ENCODE data around the gene USP12. TPM values are rescaled to one million over a fixed set of nuclear protein-coding genes. Genes with fewer than 3 reads are reported as not detected.

USP12 gene
- total RNA-seq, 1 experiment from 2014 or later, result 26.1 TPM

- TF ChIP-seq EMX1 (CRISPR knock-in tag; IDR thresholded peaks at IDR 0.05), result no peak
- no peak for TF ChIP-seq ZNF263 (CRISPR knock-in tag; IDR thresholded peaks at IDR 0.05; ENCODE audit: low read depth)
- TF ChIP-seq ESRRA (CRISPR knock-in tag; IDR thresholded peaks at IDR 0.05; ENCODE audit: borderline replicate concordance), result no peak
Observed at GRCh38 chr13:27079421-27079958, 92.1 kb downstream of the USP12 start (continued).

GRCh38 chr13:27077451-27077850 is 94.2 kb downstream of the USP12 start:
- peaks cover 4% of the 10 kb centered on the region for H3K9me3 Mint-ChIP-seq
- ATAC-seq (no peak), DNase-seq (ENCODE audit: low spot score) (no peak)
- no peak overlapping the region for H3K4me3 Mint-ChIP-seq
- POLR2A ChIA-PET, result no interaction called here
- peaks cover 35% of the 10 kb centered on the region for H3K4me1 Mint-ChIP-seq
- no peak overlapping the region for H3K27ac Mint-ChIP-seq
- TF ChIP-seq PRDM15 (CRISPR knock-in tag; IDR thresholded peaks at IDR 0.05), result no peak
- no peak for TF ChIP-seq JAZF1 (CRISPR knock-in tag; IDR thresholded peaks at IDR 0.05)
- no peak for TF ChIP-seq FOXJ3 (CRISPR knock-in tag; IDR thresholded peaks at IDR 0.05; ENCODE audit: borderline replicate concordance)
- no peak for TF ChIP-seq FOXP4 (CRISPR knock-in tag; IDR thresholded peaks at IDR 0.05)
- TF ChIP-seq ATF3 (CRISPR knock-in tag; conservative IDR thresholded peaks at IDR 0.05), result no peak
- no peak for TF ChIP-seq KAT7 (CRISPR knock-in tag; IDR thresholded peaks at IDR 0.05; ENCODE audit: borderline replicate concordance)
- no peak for TF ChIP-seq TEAD4 (CRISPR knock-in tag; IDR thresholded peaks at IDR 0.05)
- TF ChIP-seq ZMAT4 (CRISPR knock-in tag; IDR thresholded peaks at IDR 0.05), result no peak
- TF ChIP-seq GABPB1 (CRISPR knock-in tag; IDR thresholded peaks at IDR 0.05), result no peak
- no peak for TF ChIP-seq NFE2L1 (CRISPR knock-in tag; IDR thresholded peaks at IDR 0.05)
- TF ChIP-seq ZNF416 (CRISPR knock-in tag; IDR thresholded peaks at IDR 0.05), result no peak
- no peak for TF ChIP-seq ATF6 (CRISPR knock-in tag; IDR thresholded peaks at IDR 0.05)
- H3K36me3 Mint-ChIP-seq, result peaks cover 28% of the 10 kb centered on the region
- CTCF ChIA-PET, result no interaction called here
- no peaks in the 10 kb centered on the region for H3K27me3 Mint-ChIP-seq (ENCODE audit: low read depth)

- DNase-seq (ENCODE audit: low spot score) (no peak), ATAC-seq (no peak)
- H3K27me3 Mint-ChIP-seq (ENCODE audit: low read depth), result no peaks in the 10 kb centered on the region
- peaks cover 27% of the 10 kb centered on the region for H3K36me3 Mint-ChIP-seq
- peaks cover 4% of the 10 kb centered on the region for H3K9me3 Mint-ChIP-seq
- TF ChIP-seq CBFB (CRISPR knock-in tag; IDR thresholded peaks at IDR 0.05; ENCODE audit: low read depth) (no peak), FOXJ3 (CRISPR knock-in tag; IDR thresholded peaks at IDR 0.05; ENCODE audit: borderline replicate concordance) (no peak), MAX (CRISPR knock-in tag; IDR thresholded peaks at IDR 0.05) (no peak)
- H3K4me1 Mint-ChIP-seq, result peaks cover 41% of the 10 kb centered on the region
- ChIA-PET POLR2A (no interaction called here), CTCF (no interaction called here)
- no peak overlapping the region for H3K4me3 Mint-ChIP-seq
- H3K27ac Mint-ChIP-seq, result no peak overlapping the region; the same call in 1 of the 2 replicates
Observed at GRCh38 chr13:27076421-27076820, 95.2 kb downstream of the USP12 start.
